Esophagus squamous epithelium (tissue), 5 donors: Measurements from ENCODE around the gene SLN. TPM values are rescaled to one million over a fixed set of nuclear protein-coding genes. Genes with fewer than 3 reads are reported as not detected.

Experiments used
- DNase-seq: peaks from one replicate; lab custom pipeline; 2025; lab: John Stamatoyannopoulos, UW
- H3K27ac ChIP-seq, 4 donors: fragments of 200-600 bp; sonication (generic); one replicate each; pipeline ENCODE4 v1.5.1; 2016 to 2019; ENCODE audit warnings: mild to moderate bottlenecking in 1 of 4
- H3K27me3 ChIP-seq, 4 donors: fragments of 200-600 bp; sonication (generic); 1 replicate in 3 of 4; 2 replicates in 1 of 4; pipeline versions ENCODE4 v1.5.1 to v1.6.0; 2017 to 2021; ENCODE audit warnings: antibody characterized with exemption in 1 of 4
- H3K36me3 ChIP-seq, 3 donors: fragments of 200-600 bp; sonication (generic); one replicate each; pipeline ENCODE4 v1.5.1; 2016 to 2019
- H3K4me1 ChIP-seq, 3 donors: fragments of 200-600 bp; sonication (generic); one replicate each; pipeline ENCODE4 v1.5.1; 2017 to 2019
- H3K4me3 ChIP-seq, 4 donors: fragments of 200-600 bp; sonication (generic); 1 replicate in 3 of 4; 2 replicates in 1 of 4; pipeline ENCODE4 v1.5.1; 2016 to 2019; ENCODE audit warnings: mild to moderate bottlenecking in 2 of 4, moderate library complexity in 1 of 4
- H3K9me3 ChIP-seq, 3 donors: fragments of 200-600 bp; sonication (generic); one replicate each; pipeline ENCODE4 v1.5.1; 2016 to 2019
- POLR2A ChIP-seq, 4 donors: fragments of 450-650 bp; IDR thresholded peaks; one replicate each; pipeline ENCODE4 v1.6.1; 2017; ENCODE audit warnings: antibody characterized with exemption in 4 of 4, mild to moderate bottlenecking in 4 of 4, moderate library complexity in 3 of 4
- WGBS, 2 donors: methylation state at CpG; one replicate each; pipeline ENCODE4 v1.1.5; 2018; 5-methylcytosine and 5-hydroxymethylcytosine counted together
- intact Hi-C: fragments of 100-400 bp; cut with DNase I; formaldehyde crosslinking; loops from one replicate; pipeline ENCODE4 v1.15.0; 2022
- total RNA-seq, 4 donors: library from RNA; depleted of rRNA; stranded (reverse); fragments of >200 nt; gene quantifications; one replicate each; pipeline ENCODE4 v1.1.0, GENCODE V29; 2016
- TF ChIP-seq, protein P1 (sequence below), 6 experiments: fragments of 450-650 bp in 4 of 6; fragments of 200-600 bp in 2 of 6; sonication (generic) in 2 of 6; IDR thresholded peaks; one replicate each; pipeline ENCODE4 v1.5.1; 2016 to 2019; ENCODE audit warnings: antibody characterized with exemption in 6 of 6, mild to moderate bottlenecking in 4 of 6, moderate library complexity in 4 of 6
- donor health status: DM: yes; HTN: yes; CAD: no.

The SLN gene
- total RNA-seq, 4 donors from 2014 or later = not detected

DNA sequence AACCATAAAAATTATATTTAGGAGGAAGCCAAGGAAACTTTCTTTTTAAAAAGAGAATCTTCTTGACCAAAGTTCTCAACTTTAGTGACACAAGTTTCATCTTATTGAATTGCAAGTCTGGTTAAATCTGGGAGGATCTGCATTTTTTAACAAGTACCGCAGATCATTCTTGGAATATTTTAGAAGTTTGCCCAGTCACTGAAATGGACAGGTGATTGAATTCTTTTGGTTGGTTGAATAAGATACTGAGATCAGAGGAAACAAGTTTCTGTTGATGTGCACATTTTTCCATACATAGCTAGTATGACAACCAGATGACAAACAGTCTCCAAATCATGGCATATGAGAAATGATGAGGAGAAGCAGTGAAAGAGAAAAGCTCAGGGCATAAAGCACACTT lies 50.2 kb downstream of the SLN start:
- TF ChIP-seq, protein P1, sequence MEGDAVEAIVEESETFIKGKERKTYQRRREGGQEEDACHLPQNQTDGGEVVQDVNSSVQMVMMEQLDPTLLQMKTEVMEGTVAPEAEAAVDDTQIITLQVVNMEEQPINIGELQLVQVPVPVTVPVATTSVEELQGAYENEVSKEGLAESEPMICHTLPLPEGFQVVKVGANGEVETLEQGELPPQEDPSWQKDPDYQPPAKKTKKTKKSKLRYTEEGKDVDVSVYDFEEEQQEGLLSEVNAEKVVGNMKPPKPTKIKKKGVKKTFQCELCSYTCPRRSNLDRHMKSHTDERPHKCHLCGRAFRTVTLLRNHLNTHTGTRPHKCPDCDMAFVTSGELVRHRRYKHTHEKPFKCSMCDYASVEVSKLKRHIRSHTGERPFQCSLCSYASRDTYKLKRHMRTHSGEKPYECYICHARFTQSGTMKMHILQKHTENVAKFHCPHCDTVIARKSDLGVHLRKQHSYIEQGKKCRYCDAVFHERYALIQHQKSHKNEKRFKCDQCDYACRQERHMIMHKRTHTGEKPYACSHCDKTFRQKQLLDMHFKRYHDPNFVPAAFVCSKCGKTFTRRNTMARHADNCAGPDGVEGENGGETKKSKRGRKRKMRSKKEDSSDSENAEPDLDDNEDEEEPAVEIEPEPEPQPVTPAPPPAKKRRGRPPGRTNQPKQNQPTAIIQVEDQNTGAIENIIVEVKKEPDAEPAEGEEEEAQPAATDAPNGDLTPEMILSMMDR (IDR thresholded peaks at IDR 0.05) = no peak
- TF ChIP-seq POLR2A (IDR thresholded peaks at IDR 0.05) = no peak
- Histone ChIP-seq H3K36me3 (no peaks in the 10 kb centered on the region), H3K27me3 (no peaks in the 10 kb centered on the region), H3K9me3 (no peaks in the 10 kb centered on the region), H3K4me1 (no peaks in the 10 kb centered on the region), H3K27ac (no peak overlapping the region), H3K4me3 (no peak overlapping the region)
- intact Hi-C loops = no loop called here
- 93 to 96% methylated on average over 1 of the region's 1 CpG for WGBS, 2 donors
- no peak for DNase-seq

DNA sequence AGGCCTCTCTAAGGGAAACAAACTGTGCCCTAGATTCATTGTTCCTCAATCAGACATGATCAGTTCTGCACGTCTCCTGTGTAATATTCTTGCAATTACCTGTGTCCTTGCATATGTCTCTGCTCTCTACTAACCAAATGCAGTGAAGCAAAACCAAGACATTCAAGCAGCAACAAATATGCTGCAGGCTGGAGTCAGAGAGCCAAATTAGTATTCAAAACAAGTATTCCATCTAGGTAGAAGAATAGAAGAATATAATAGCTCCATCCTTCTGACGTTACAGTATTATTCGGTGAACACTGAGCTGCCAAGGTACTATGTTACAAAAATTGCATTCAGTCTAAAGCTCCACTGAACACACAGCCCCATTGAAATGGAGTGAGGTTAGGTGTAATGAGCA lies 51.8 kb downstream of the SLN start:
- Histone ChIP-seq H3K4me1 (no peaks in the 10 kb centered on the region), H3K27me3 (no peaks in the 10 kb centered on the region), H3K27ac (no peak overlapping the region), H3K9me3 (no peaks in the 10 kb centered on the region), H3K4me3 (no peak overlapping the region), H3K36me3 (no peaks in the 10 kb centered on the region)
- TF ChIP-seq, protein P1 (IDR thresholded peaks at IDR 0.05) = no peak
- TF ChIP-seq POLR2A (IDR thresholded peaks at IDR 0.05) = no peak
- DNase-seq = no peak
- WGBS, 2 donors = 44 to 47% methylated on average over 3 of the region's 3 CpGs
- intact Hi-C loops = no loop called here

DNA sequence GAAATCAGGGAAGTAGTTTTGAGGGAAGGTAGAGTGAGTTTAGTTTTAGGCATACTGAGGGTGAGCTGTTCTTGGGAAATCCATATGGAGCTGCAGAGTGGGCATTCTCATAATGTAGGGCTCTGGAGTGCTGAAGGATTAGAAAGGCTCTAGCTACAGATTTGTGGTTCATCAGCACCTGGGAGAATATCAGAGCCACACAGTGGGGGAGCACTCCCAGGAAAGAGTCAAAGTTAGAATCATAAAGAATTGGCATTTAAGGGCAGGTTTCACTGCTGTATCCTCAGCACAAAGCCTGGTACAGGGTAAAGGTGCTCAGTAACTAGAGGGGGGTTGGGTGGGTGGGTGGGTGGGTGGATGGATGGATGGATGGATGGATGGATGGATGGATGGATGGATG lies 52.5 kb downstream of the SLN start:
- H3K4me1 ChIP-seq = no peaks in the 10 kb centered on the region
- H3K27me3 ChIP-seq = no peaks in the 10 kb centered on the region
- H3K27ac ChIP-seq = no peak overlapping the region
- DNase-seq = no peak
- TF ChIP-seq, protein P1 (IDR thresholded peaks at IDR 0.05) = no peak
- no peak for TF ChIP-seq POLR2A (IDR thresholded peaks at IDR 0.05)
- intact Hi-C loops = no loop called here
- H3K4me3 ChIP-seq = no peak overlapping the region
- no peaks in the 10 kb centered on the region for H3K36me3 ChIP-seq
- H3K9me3 ChIP-seq = no peaks in the 10 kb centered on the region

Other genes with a start within 250 kb of the SLN start
- gene ALKBH8, start 146.3 kb downstream of the SLN start, total RNA-seq = 1 to 10 TPM; 2.3 to 9.3 (median 6.9) TPM
- gene ELMOD1, start 120.9 kb downstream of the SLN start, total RNA-seq = not detected
- 10 to 100 TPM; 12.6 to 24.0 (median 17.2) TPM for gene SLC35F2, start 146.7 kb upstream of the SLN start, total RNA-seq
- gene RAB39A, start 216.4 kb upstream of the SLN start, total RNA-seq = under 1 TPM in 3 of 4 donors, not detected in 1; 0.13 to 0.95 (median 0.67) TPM